BE2C (cell line): ENCODE results near the gene PRRC2B.
"Not testable (repeated sequence)": the region's sequence is repeated elsewhere in the genome, so short reads cannot be mapped to it uniquely, and the experiment has no call there.

Experiments used
- DNase-seq: peaks from one replicate; pipeline ENCODE4 v3.0.0-alpha.2; 2020
- H3K27me3 ChIP-seq: fragments of 250-450 bp; sonication (Bioruptor Pico); 2 replicates; pipeline ENCODE4 v1.5.1; 2020; ENCODE audit warnings: mild to moderate bottlenecking
- H3K36me3 ChIP-seq: fragments of 250-450 bp; sonication (Bioruptor Pico); 2 replicates; pipeline ENCODE4 v1.5.1; 2020; ENCODE audit warnings: mild to moderate bottlenecking
- H3K4me1 ChIP-seq: fragments of 250-450 bp; sonication (Bioruptor Pico); 2 replicates; pipeline ENCODE4 v1.5.1; 2020
- H3K4me3 ChIP-seq: 2 replicates; pipeline ENCODE4 v1.5.1; 2011; ENCODE audit warnings: low read depth, low read length
- H3K9me3 ChIP-seq: fragments of 250-450 bp; sonication (Bioruptor Pico); 2 replicates; pipeline ENCODE4 v1.5.1; 2020
- TF ChIP-seq, protein P1 (sequence below): IDR thresholded peaks from 2 replicates; pipeline ENCODE4 v1.5.1; 2012; ENCODE audit warnings: mild to moderate bottlenecking, low read depth, low read length

The PRRC2B gene

DNA sequence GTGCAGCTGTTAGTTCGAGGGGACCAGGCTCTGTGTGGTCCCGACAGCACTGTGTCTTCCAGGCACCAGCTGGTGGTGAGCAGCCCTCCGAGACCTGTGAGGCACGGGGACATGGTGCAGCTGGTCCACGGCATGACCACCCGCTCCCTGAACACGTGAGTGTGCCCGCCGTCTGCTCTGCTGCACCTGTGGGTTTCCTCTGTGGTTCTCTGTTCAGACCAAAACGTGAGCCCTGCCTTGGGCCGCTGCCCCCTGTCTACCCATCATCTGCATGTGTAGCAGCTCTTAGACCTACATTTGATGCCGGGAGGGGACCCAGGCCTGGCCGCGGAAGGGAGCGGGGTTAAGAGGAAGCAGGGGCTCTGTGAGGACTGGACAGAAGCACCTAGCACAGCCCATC lies 119.3 kb downstream of the PRRC2B start:
- TF ChIP-seq, protein P1, sequence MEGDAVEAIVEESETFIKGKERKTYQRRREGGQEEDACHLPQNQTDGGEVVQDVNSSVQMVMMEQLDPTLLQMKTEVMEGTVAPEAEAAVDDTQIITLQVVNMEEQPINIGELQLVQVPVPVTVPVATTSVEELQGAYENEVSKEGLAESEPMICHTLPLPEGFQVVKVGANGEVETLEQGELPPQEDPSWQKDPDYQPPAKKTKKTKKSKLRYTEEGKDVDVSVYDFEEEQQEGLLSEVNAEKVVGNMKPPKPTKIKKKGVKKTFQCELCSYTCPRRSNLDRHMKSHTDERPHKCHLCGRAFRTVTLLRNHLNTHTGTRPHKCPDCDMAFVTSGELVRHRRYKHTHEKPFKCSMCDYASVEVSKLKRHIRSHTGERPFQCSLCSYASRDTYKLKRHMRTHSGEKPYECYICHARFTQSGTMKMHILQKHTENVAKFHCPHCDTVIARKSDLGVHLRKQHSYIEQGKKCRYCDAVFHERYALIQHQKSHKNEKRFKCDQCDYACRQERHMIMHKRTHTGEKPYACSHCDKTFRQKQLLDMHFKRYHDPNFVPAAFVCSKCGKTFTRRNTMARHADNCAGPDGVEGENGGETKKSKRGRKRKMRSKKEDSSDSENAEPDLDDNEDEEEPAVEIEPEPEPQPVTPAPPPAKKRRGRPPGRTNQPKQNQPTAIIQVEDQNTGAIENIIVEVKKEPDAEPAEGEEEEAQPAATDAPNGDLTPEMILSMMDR: no peak
- H3K36me3 ChIP-seq: peaks cover 11% of the 10 kb centered on the region

DNA sequence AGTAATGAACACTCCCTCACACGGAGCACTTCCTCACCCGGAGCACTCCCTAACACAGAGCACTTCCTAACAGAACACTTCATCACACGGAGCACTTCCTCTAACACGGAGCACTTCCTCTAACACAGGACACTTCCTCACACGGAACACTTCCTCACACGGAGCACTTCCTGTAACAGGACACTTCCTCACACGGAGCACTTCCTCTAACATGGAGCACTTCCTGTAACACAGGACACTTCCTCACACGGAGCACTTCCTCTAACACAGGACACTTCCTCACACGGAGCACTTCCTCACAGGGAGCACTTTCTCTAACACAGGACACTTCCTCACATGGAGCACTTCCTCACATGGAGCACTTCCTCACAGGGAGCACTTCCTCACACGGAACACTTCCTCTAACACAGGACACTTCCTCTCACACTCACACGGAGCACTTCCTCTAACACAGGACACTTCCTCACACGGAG lies 121.7 kb downstream of the PRRC2B start:
- H3K4me3 ChIP-seq, H3K27me3 ChIP-seq, H3K9me3 ChIP-seq, H3K4me1 ChIP-seq, DNase-seq: not testable (repeated sequence)
- peaks cover 35% of the 10 kb centered on the region for H3K36me3 ChIP-seq

More for the DNA sequence above, 119.3 kb downstream of the PRRC2B start:
- H3K4me1 ChIP-seq: no peaks in the 10 kb centered on the region
- no peak for DNase-seq
- no peaks in the 10 kb centered on the region for H3K27me3 ChIP-seq
- H3K9me3 ChIP-seq: no peaks in the 10 kb centered on the region
- H3K4me3 ChIP-seq: no peak overlapping the region

DNA sequence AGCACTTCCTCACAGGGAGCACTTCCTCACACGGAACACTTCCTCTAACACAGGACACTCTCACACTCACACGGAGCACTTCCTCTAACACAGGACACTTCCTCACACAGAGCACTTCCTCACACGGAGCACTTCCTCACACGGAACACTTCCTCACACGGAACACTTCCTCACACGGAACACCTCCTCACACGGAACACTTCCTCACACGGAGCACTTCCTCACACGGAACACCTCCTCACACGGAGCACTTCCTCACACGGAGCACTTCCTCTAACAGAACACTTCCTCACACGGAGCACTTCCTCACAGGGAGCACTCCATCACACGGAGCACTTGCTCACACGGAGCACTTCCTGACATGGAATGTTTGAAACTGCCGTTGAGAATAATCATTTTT lies 122.2 kb downstream of the PRRC2B start:
- TF ChIP-seq, protein P1: no peak

DNA sequence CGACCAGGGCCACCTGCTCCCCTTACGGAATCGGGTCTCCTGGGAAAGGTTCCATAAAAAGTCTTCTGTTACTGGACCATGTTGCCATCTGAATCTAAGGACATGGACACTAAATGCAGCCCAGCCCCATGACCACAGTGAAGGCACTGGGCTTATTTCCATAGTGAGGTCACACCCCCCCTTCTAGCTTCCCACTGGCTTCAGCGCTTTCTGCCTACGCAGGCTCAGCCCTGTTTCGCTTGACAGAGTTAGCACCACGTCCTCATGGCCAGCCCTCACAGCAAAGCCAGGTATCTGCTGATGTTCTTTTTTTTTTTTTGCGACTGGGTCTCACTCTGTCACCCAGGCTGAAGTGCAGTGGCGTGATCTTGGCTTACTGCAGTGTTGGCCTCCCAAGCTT lies 123.0 kb downstream of the PRRC2B start:
- TF ChIP-seq, protein P1: no peak
- no peaks in the 10 kb centered on the region for H3K9me3 ChIP-seq
- no peak for DNase-seq
- H3K27me3 ChIP-seq: no peaks in the 10 kb centered on the region
- H3K36me3 ChIP-seq: peaks cover 39% of the 10 kb centered on the region
- no peak overlapping the region for H3K4me3 ChIP-seq
- no peaks in the 10 kb centered on the region for H3K4me1 ChIP-seq

More for the DNA sequence above, 122.2 kb downstream of the PRRC2B start:
- DNase-seq: no peak
- Histone ChIP-seq H3K36me3 (peaks cover 39% of the 10 kb centered on the region), H3K27me3 (no peaks in the 10 kb centered on the region), H3K4me3 (no peak overlapping the region), H3K9me3 (no peaks in the 10 kb centered on the region), H3K4me1 (no peaks in the 10 kb centered on the region)

DNA sequence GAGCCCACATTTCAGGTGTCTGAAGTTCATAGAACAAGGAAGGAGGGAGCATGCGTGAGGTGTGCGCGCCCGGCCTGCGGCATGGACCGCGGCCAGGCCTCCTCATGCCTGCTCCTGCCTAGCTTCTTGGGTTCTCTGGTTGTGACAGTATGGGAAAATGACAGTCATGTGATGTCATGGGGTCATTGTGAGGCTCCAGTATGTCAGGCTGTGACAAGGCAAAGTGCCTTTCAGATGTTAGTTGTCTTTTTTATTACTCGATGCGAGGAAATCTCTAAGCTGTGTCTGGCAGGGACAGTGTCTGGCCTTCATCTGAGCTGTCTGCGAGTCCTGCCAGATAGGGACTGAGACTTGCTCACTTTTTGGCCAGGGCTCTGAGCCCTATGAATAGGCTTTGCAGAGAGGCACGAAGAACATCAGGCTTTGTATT lies 123.9 kb downstream of the PRRC2B start:
- no peaks in the 10 kb centered on the region for H3K9me3 ChIP-seq
- TF ChIP-seq, protein P1: no peak
- no peaks in the 10 kb centered on the region for H3K4me1 ChIP-seq
- no peaks in the 10 kb centered on the region for H3K27me3 ChIP-seq
- DNase-seq: no peak
- H3K36me3 ChIP-seq: peaks cover 36% of the 10 kb centered on the region
- no peak overlapping the region for H3K4me3 ChIP-seq

DNA sequence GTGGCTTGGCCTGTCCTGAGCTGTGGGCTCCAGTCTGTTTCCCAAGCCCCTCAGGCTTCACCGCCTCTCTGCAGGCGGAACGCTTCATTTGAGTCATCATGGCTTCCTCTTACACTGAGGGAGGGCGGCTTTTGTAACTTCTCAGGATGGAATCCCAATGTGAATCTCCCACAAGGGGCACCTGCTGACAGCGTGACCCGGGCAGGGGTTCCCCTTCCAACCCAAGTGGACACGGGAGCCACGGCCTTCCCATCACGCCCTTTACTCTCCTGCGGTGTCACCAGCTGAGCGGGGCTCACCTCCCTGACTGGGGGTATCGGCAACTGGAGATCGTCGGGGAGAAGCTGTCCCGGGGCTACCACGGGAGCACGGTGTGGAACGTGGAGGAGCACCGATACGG lies 124.7 kb downstream of the PRRC2B start:
- Histone ChIP-seq H3K27me3 (no peaks in the 10 kb centered on the region), H3K4me1 (no peaks in the 10 kb centered on the region), H3K9me3 (no peaks in the 10 kb centered on the region), H3K4me3 (no peak overlapping the region), H3K36me3 (peaks cover 44% of the 10 kb centered on the region)
- no peak for DNase-seq
- TF ChIP-seq, protein P1: no peak

DNA sequence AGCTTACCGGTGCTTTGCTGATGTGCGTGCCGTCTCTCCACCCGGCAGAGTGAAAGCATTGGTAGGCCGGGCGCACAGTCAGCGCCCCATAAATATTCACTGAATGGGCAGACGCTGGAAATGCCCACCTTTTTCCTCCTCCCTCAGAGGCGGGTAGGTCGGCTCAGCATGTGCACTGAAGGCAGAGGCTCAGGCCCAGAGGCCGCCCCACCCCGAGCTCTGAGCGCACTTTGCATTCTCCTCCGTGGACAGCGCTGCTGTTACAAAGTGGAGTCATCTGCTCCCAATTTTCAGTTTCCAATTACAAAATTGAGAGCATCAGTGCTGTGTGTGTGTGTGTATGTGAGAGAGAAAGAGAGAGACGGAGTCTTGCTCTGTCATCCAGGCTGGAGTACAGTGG lies 126.6 kb downstream of the PRRC2B start:
- Histone ChIP-seq H3K9me3 (no peaks in the 10 kb centered on the region), H3K4me3 (no peak overlapping the region), H3K36me3 (peaks cover 59% of the 10 kb centered on the region), H3K4me1 (no peaks in the 10 kb centered on the region), H3K27me3 (no peaks in the 10 kb centered on the region)
- TF ChIP-seq, protein P1: no peak
- DNase-seq: no peak
